Measurements from ENCODE around the gene MFSD2B.
"Not testable (repeated sequence)": the region's sequence is repeated elsewhere in the genome, so short reads cannot be mapped to it uniquely, and the experiment has no call there.

Gene MFSD2B

DNA sequence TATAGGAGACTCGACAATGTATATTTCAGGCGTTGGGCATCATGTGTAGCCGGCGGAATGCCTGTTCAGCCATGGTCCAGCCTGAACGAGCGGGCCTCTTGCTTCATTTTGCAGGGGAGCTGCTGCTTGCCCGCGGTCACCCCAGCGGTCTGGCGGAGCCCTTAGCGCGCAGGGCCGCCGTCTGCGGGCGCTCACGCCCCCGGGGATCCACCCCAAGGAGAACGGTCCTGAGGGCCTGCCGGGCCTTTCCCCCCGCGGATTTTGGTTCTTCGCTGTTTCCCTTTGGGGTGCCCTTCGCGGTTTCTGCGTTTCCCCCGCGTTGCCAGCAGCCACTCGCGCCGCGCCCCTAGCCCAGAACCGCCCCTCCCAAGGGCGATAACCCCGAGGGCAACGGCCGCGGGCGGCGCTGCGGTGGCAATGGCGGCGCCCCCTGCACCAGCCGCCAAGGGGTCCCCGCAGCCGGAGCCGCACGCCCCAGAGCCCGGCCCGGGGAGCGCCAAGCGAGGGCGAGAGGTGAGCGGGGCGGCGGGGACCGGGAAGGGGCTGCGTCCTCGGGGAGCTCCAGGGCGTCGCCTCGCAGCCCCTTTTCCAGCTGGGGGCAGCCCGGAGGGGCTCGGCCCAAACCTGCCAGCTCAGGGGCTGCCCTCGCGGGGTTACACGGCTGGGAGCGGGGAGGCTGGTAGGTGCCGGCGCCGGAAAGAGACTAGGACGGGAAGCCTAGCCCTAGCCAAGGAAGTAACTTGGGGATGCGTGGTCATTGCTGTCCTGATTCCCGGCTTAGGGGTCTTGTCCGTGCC lies at the start of gene MFSD2B:
MFSD2B (plus strand) TSS at position 406 of the 797 bp plus-strand sequence; CDS start at position 418, 12 bp downstream.
- DNase-seq (ENCODE audit: low read depth): no peak

DNA sequence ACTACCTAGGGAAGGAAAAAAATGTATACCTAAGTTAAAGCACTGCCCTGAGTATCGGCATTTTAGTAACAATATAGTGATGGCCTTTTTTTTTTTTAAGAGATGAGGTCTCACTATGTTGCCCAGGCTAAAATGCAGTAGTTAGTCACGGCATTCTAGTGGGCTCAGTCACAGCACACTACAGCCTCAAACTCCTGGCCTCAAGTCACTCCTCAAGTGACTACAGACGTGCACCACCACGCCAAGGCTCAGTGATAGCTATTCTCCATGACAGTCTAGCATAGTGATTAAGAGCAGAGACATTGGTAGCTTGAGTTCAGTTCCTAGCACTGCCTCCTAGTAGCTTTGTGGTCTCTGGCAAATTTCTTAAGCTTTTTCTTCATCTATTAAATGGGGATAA lies 42.0 kb upstream of the MFSD2B start:
- no peak for DNase-seq (ENCODE audit: low read depth)

DNA sequence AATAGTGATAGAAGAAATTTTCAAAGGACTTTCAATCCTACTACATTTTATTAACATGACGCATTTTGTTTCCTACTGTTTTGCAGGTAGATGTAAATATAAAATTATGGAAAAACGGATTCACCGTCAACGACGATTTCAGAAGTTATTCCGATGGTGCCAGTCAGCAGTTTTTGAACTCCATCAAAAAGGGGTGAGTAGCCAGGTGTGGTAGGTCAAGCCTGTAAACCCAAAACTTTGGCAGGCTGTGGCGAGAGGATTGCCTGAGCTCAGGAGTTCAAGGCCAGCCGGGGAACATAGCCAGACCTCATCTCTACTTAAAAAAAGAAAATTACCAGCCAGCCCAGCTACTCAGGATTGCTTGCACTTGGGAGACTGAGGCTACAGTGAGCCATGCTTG lies 33.0 kb upstream of the MFSD2B start:
- no peak for DNase-seq (ENCODE audit: low read depth)

GRCh38 chr2:23988371-23988770 lies 21.5 kb upstream of the MFSD2B start:
- no peak for DNase-seq (ENCODE audit: low read depth)

DNA sequence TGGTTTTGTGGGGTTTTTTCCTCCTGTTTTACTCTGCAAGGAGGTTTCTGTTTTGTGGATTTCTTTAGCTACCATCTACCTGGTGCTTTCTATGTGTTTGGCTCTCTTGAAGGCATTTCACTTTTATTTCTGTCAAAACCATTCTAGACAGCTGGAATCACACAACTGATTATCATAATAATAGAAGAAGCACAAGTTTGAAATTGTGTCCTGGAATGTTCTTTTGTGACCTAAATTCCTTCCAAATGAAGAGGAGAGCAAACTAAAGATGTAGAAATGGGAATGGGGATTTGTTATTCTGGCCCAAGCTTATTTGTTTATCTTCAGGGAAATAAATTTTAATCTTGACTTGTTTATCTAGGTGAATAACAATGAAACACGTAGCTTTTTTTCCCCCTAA lies 17.0 kb upstream of the MFSD2B start:
- DNase-seq (ENCODE audit: low read depth): no peak

- no peak for DNase-seq (ENCODE audit: low read depth)
These were observed 16.1 kb upstream of the MFSD2B start for GRCh38 chr2:23993736-23994269.

- DNase-seq (ENCODE audit: low read depth): no peak
These were observed 15.3 kb upstream of the MFSD2B start for GRCh38 chr2:23994567-23994966.

DNA sequence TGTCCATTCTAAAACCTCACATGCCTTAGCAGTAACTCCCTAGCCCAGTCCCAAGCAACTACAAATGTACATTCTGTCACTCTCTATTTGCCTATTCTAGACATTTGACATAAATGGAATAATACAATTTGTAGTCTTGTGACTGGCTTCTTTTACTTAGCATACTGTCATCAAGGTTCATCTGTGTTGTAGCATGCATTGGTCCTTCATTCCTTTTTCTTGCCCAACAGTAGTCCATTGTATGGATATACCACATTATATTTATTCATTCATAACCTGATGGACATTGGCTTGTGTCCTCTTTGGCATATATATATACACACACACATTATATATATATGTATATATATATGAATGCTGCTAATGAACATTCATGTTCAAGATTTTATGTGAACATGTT lies 2.2 kb upstream of the MFSD2B start:
- DNase-seq (ENCODE audit: low read depth): no peak

DNA sequence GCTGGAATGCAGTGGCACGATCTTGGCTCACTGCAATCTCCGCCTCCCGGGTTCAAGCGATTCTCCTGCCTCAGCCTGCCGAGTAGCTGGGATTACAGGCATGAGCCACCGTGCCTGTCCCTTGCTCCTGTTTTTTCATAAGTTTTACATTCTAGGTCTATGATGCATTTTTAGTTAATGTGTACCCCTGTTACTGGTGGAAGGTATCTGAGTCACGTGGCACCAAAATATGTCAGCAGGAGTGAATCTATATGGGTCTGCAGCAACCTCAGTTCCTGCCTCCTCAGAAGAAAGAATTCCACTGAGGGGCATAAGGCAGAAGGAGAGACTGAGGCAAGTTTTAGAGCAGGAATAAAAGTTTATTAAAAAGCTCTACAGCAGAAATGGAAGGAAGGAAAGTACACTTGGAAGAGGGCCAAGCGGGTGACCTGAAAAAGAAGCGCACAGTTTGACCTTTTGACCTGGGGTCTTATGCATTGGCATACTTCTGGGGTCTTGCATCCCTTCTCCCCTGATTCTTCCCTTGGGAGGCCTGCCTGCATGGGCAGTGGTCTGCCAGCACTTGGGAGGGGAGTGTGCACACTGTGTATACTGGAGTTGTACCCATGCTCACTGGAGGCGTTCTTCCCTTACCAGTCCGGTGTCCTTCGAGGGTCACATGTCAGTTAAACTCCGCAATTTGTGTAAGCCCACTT lies 1.1 kb upstream of the MFSD2B start:
- DNase-seq (ENCODE audit: low read depth): no peak

GRCh38 chr2:24009367-24009679 lies 562 bp upstream of the MFSD2B start:
- no peak for DNase-seq (ENCODE audit: low read depth)

GRCh38 chr2:24010477-24011249 lies 778 bp downstream of the MFSD2B start:
- DNase-seq (ENCODE audit: low read depth): no peak

DNA sequence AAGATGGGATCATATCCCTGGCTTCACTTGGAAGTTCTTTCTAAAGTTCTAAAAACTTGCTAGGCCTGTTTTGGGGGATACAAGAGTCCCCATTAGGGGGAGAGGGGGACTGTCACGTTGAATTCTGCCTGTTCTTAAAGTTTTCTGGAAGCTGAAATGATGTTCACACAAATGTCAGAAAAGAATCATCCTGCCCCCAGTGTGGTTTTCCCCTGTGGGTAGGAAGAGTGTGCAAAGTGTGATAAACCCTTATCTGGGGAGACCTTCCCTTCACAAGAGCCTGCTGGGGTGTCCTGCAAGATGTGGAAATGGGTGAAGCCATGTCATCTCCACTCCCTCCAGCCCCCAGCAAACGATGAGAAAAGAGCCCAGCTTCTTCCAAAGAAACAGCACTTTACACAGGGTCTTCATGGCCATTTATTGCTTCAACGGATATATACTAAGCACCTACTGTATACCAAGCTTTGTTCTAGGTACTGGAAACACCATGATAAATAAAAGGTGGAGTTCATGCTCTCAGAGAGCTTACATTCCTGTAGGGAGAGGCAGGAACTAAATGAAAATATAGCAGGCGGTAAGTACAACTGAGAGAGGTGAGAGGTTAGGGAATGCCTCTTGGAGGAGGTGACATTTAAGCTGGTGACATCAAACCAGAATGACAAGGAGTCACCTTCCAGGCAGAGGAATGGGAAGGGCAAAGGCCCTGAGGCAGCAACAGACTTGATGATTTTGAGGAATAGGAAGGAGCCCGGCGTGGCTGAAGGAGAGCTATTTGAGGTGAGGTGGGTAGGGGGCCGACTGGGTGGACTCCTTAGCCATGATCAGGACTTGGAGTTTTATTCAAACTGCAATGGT lies 1.6 kb downstream of the MFSD2B start:
- DNase-seq (ENCODE audit: low read depth): no peak

- DNase-seq (ENCODE audit: low read depth): no peak
These were observed 2.8 kb downstream of the MFSD2B start for GRCh38 chr2:24012521-24013188.

- not testable (repeated sequence) for DNase-seq (ENCODE audit: low read depth)
These were observed 5.0 kb downstream of the MFSD2B start for GRCh38 chr2:24014902-24015301.

DNA sequence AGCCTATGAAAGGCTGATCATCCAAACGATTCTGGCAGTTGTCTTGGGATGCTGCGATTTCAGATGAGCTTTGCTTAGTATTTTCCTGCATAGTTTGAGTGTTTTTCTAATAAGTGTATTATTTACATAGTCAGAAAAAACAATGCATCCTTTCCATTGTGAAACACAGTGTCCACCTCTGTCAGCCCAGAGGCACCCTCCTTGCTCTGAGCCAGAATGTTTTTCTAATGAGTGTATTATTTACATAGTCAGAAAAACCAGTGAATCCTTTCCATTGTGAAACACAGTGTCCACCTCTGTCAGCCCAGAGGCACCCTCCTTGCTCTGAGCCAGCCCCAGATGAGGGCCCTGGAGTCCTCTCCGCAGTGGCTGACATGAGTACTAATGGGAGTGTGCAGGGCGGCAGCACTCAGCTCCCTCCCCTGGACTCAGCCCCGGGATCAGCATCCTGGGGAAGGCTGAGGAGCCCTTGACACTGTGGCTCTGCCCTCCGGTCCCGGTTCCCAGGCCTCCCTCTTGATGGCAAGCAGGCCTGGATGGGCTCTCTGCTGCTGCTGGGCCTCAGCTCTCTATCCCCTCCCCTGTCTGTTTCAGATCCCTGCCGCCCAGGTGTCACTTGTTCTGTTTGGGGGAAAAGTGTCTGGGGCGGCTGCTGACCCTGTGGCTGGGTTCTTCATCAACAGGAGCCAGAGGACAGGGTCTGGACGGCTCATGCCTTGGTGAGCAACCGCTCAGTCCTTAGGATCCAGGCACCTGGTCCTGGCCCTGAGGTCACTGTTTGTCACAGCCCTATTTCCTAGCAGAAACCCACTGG lies 5.9 kb downstream of the MFSD2B start:
- DNase-seq (ENCODE audit: low read depth): peak; percentile 93

GRCh38 chr2:24016376-24016761 lies 6.5 kb downstream of the MFSD2B start:
- no peak for DNase-seq (ENCODE audit: low read depth)

DNA sequence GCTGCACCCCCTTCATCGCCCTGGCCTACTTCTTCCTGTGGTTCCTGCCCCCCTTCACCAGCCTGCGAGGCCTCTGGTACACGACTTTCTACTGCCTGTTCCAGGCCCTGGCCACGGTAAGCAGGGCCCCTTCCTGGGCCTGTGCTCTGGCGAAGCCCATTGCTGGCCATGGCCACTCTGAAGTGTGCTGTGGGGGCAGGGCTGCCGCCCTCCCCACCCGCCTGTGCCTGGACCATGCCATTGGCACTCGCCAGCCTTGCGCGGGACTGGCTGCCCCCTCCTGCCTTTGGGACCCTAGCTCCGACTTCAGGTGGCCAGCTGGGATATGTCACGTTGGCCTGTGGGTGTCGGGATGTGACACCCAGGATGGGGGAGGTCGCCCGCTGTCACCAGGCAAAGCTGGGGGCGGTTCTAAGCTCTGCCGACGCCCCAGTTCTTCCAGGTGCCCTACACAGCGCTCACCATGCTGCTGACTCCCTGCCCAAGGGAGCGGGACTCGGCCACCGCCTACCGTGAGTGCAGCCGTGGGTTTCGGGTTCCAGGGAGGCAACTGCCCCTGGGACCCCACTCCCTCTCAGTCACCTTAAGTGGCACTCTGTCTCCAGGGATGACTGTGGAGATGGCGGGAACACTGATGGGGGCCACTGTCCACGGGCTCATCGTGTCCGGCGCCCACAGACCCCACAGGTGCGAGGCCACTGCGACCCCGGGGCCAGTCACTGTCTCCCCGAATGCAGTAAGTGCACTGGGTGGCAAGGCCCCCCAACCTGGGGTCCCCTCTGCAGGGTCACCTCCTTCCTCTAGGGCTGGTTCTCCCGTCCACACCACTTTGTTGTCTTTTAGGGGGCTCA lies 7.2 kb downstream of the MFSD2B start:
- no peak for DNase-seq (ENCODE audit: low read depth)

DNA sequence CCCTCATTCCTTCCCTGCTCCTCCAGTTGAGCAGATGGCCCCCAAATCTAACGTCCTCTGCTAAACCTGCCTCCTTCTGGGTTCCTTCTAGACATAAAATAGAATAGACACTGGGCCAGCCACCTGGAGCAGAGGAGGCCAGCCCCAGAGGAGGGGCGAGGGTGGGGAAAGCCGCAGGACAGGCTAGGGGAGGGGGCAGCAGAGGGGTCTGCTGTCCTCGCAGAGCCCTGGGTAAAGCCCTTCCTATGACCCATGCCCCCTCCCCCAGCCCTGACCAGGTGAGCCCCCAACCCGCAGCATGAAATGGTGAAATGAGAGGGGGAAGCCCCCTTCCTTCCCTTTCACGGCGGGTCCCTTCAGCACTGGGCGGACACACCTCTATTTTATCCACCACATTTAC lies 7.8 kb downstream of the MFSD2B start:
- DNase-seq (ENCODE audit: low read depth): no peak

GRCh38 chr2:24018241-24018640 lies 8.4 kb downstream of the MFSD2B start:
- DNase-seq (ENCODE audit: low read depth): no peak

Measured in HS-5 (cell line).